Adipocyte (in vitro differentiated cells): ENCODE data around the gene TPGS2.

Experiments used
- DNase-seq: peaks from one replicate; pipeline ENCODE4 v3.0.0-alpha.2; 2015; ENCODE audit warnings: low read depth
- H3K27me3 ChIP-seq: replicated peaks from 2 replicates; pipeline ENCODE4 v1.7.0; 2013; ENCODE audit warnings: mild to moderate bottlenecking, low read length, moderate library complexity; ENCODE audit not compliant: control insufficient read depth, insufficient read depth
- H3K36me3 ChIP-seq: 2 replicates; pipeline ENCODE4 v1.7.0; 2013; ENCODE audit warnings: low read length, mild to moderate bottlenecking, moderate library complexity; ENCODE audit not compliant: control insufficient read depth, insufficient read depth, severe bottlenecking
- H3K4me1 ChIP-seq: 2 replicates; pipeline ENCODE4 v1.7.0; 2013; ENCODE audit warnings: mild to moderate bottlenecking, low read length, moderate library complexity; ENCODE audit not compliant: control insufficient read depth, insufficient read depth
- H3K4me3 ChIP-seq: 2 replicates; pipeline ENCODE4 v1.7.0; 2013; ENCODE audit warnings: mild to moderate bottlenecking, low read length, moderate library complexity
- H3K9ac ChIP-seq: 2 replicates; pipeline ENCODE4 v1.7.0; 2013; ENCODE audit warnings: mild to moderate bottlenecking, low read length, moderate library complexity
- H3K9me3 ChIP-seq: 2 replicates; pipeline ENCODE4 v1.7.0; 2013; ENCODE audit warnings: mild to moderate bottlenecking, low read length, moderate library complexity; ENCODE audit not compliant: control insufficient read depth

Gene TPGS2

GRCh38 chr18:36808681-36809080 is 20.1 kb downstream of the TPGS2 start:
- no peak overlapping the region for H3K9ac ChIP-seq
- peaks cover 35% of the 10 kb centered on the region for H3K36me3 ChIP-seq
- peak; percentile 30 for DNase-seq

GRCh38 chr18:36805105-36805504 is 23.7 kb downstream of the TPGS2 start:
- H3K4me1 ChIP-seq: peaks cover 10% of the 10 kb centered on the region
- DNase-seq: no peak
- H3K27me3 ChIP-seq: no peaks in the 10 kb centered on the region
- no peaks in the 10 kb centered on the region for H3K9me3 ChIP-seq
- H3K4me3 ChIP-seq: no peak overlapping the region
- H3K9ac ChIP-seq: no peak overlapping the region
- peaks cover 60% of the 10 kb centered on the region for H3K36me3 ChIP-seq

More at GRCh38 chr18:36808681-36809080, 20.1 kb downstream of the TPGS2 start:
- no peaks in the 10 kb centered on the region for H3K27me3 ChIP-seq
- no peak overlapping the region for H3K4me3 ChIP-seq
- H3K9me3 ChIP-seq: no peaks in the 10 kb centered on the region
- H3K4me1 ChIP-seq: peaks cover 46% of the 10 kb centered on the region

GRCh38 chr18:36798738-36799473 is 29.9 kb downstream of the TPGS2 start:
- Histone ChIP-seq H3K36me3 (peaks cover 72% of the 10 kb centered on the region), H3K4me3 (no peak overlapping the region), H3K27me3 (no peaks in the 10 kb centered on the region), H3K9me3 (no peaks in the 10 kb centered on the region), H3K9ac (no peak overlapping the region), H3K4me1 (no peaks in the 10 kb centered on the region)
- no peak for DNase-seq

- H3K4me3 ChIP-seq: no peak overlapping the region
- no peak for DNase-seq
- no peaks in the 10 kb centered on the region for H3K9me3 ChIP-seq
- H3K9ac ChIP-seq: no peak overlapping the region
- peaks cover 35% of the 10 kb centered on the region for H3K36me3 ChIP-seq
- H3K4me1 ChIP-seq: no peaks in the 10 kb centered on the region
- H3K27me3 ChIP-seq: no peaks in the 10 kb centered on the region
Observed at GRCh38 chr18:36792634-36793283, 36.0 kb downstream of the TPGS2 start.

GRCh38 chr18:36786686-36787085 is 42.1 kb downstream of the TPGS2 start:
- Histone ChIP-seq H3K4me3 (peak overlapping the region; percentile 29), H3K4me1 (peaks cover 14% of the 10 kb centered on the region), H3K9me3 (no peaks in the 10 kb centered on the region), H3K36me3 (peaks cover 7% of the 10 kb centered on the region), H3K27me3 (no peaks in the 10 kb centered on the region), H3K9ac (no peak overlapping the region)
- peak; percentile 80 for DNase-seq

GRCh38 chr18:36783792-36784191 is 45.0 kb downstream of the TPGS2 start:
- Histone ChIP-seq H3K36me3 (no peaks in the 10 kb centered on the region), H3K9ac (no peak overlapping the region), H3K9me3 (no peaks in the 10 kb centered on the region), H3K4me3 (no peak overlapping the region), H3K4me1 (peaks cover 14% of the 10 kb centered on the region), H3K27me3 (no peaks in the 10 kb centered on the region)
- DNase-seq: no peak

GRCh38 chr18:36782710-36783109 is 46.1 kb downstream of the TPGS2 start:
- peaks cover 14% of the 10 kb centered on the region for H3K4me1 ChIP-seq
- H3K4me3 ChIP-seq: no peak overlapping the region
- no peak for DNase-seq
- no peaks in the 10 kb centered on the region for H3K36me3 ChIP-seq
- H3K9ac ChIP-seq: no peak overlapping the region
- H3K27me3 ChIP-seq: no peaks in the 10 kb centered on the region
- H3K9me3 ChIP-seq: no peaks in the 10 kb centered on the region

- Histone ChIP-seq H3K9ac (no peak overlapping the region), H3K9me3 (no peaks in the 10 kb centered on the region), H3K4me3 (no peak overlapping the region), H3K4me1 (no peaks in the 10 kb centered on the region), H3K36me3 (no peaks in the 10 kb centered on the region), H3K27me3 (no peaks in the 10 kb centered on the region)
- no peak for DNase-seq
Observed at GRCh38 chr18:36780748-36781147, 48.1 kb downstream of the TPGS2 start.

GRCh38 chr18:36777566-36777965 is 51.2 kb downstream of the TPGS2 start:
- peaks cover under 1% of the 10 kb centered on the region for H3K4me1 ChIP-seq
- no peaks in the 10 kb centered on the region for H3K9me3 ChIP-seq
- H3K27me3 ChIP-seq: no peaks in the 10 kb centered on the region
- no peak overlapping the region for H3K9ac ChIP-seq
- no peak for DNase-seq
- H3K36me3 ChIP-seq: no peaks in the 10 kb centered on the region
- H3K4me3 ChIP-seq: no peak overlapping the region

- no peak overlapping the region for H3K9ac ChIP-seq
- peaks cover 8% of the 10 kb centered on the region for H3K4me1 ChIP-seq
- no peaks in the 10 kb centered on the region for H3K9me3 ChIP-seq
- no peak for DNase-seq
- no peaks in the 10 kb centered on the region for H3K27me3 ChIP-seq
- no peak overlapping the region for H3K4me3 ChIP-seq
- no peaks in the 10 kb centered on the region for H3K36me3 ChIP-seq
Observed at GRCh38 chr18:36776650-36777049, 52.2 kb downstream of the TPGS2 start.

GRCh38 chr18:36775396-36775795 is 53.4 kb downstream of the TPGS2 start:
- peaks cover 10% of the 10 kb centered on the region for H3K4me1 ChIP-seq
- H3K27me3 ChIP-seq: no peaks in the 10 kb centered on the region
- H3K9me3 ChIP-seq: no peaks in the 10 kb centered on the region
- H3K4me3 ChIP-seq: no peak overlapping the region
- DNase-seq: no peak
- H3K9ac ChIP-seq: no peak overlapping the region
- H3K36me3 ChIP-seq: no peaks in the 10 kb centered on the region
